GOT3 (cell line): Measurements from ENCODE around the gene RNF213.
"Not testable (repeated sequence)": the region's sequence is repeated elsewhere in the genome, so short reads cannot be mapped to it uniquely, and the experiment has no call there.

ENCODE experiments used
- DNase-seq: peaks from one replicate; lab custom pipeline; 2025; ENCODE audit warnings: mixed read lengths; lab: John Stamatoyannopoulos, UW

The RNF213 gene

GRCh38 chr17:80252871-80253270 lies 7.8 kb upstream of the RNF213 start:
- DNase-seq, result no peak

GRCh38 chr17:80253631-80254395 lies 6.8 kb upstream of the RNF213 start:
- no peak for DNase-seq

- DNase-seq, result no peak
Observed at GRCh38 chr17:80254396-80255251, 6.0 kb upstream of the RNF213 start.

GRCh38 chr17:80256034-80256350 lies 4.7 kb upstream of the RNF213 start:
- no peak for DNase-seq

DNA sequence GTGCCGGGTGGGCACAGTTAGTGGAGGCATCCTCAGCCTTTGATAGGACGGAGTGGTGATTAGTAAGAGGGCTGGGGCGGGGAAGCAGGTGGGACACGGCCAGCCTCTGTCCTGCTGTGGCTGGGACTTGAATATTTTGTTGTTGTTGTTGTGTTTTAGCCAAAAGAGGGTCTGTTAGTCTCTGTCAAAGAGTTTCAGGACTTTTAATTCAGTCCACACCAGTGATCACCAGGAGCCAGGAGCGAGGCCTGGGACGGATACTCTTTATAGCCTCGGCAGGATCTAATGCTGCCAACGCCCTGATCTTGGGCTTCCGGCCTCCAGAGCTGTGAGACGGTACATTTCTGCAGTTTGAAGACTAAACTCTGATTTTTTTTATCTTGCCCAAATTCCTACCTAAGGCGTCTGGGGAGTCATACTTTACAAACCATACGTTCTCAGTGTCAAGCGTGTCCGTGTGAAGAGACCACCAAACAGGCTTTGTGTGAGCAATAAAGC lies 2.9 kb upstream of the RNF213 start:
- DNase-seq, result no peak

DNA sequence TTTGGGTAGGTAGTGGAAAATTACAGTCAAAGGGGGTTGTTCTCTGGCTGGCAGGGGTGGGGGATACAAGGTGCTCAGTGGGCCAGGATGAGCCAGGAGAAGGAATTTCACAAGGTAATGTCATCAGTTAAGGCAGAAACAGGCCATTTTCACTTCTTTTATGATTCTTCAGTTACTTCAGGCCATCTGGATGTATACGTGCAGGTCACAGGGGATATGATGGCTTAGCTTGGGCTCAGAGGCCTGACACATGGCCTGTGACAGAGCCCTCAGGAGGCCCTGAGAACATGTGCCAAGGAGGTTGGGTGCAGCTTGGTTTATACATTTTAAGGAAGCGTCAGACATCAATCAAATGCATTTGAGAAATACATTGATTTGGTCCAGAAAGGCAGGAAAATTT lies 2.4 kb upstream of the RNF213 start:
- DNase-seq, result not testable (repeated sequence)

DNA sequence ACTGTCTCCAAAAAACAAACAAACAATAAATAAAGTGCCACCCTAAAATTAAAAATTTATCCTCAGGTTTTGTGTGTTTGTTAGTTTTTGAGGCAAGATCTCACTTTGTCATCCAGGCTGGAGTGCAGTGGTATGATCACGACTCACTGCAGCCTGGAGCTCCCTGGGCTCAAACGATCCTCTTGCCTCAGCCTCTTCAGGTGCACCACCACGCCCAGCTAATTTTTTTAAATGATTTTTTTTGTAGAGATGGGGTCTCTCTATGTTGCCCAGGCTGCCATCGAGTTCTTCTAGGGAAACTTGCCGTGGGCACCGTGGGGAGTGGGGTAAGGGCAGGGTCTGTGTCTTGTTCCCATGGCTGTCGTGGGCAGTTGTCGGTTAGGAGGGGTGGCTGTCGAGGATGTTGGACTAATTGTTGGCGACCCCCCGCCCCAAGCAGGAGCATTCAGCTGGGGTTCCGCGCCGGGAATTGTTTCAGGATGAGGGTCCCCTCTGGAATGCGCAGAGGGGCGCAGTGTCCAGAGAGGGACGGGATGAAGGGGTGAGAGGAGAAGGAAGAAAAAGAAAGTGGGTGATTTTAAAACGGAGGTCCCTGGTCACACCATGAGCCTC lies 1.1 kb upstream of the RNF213 start:
- DNase-seq, result no peak

DNA sequence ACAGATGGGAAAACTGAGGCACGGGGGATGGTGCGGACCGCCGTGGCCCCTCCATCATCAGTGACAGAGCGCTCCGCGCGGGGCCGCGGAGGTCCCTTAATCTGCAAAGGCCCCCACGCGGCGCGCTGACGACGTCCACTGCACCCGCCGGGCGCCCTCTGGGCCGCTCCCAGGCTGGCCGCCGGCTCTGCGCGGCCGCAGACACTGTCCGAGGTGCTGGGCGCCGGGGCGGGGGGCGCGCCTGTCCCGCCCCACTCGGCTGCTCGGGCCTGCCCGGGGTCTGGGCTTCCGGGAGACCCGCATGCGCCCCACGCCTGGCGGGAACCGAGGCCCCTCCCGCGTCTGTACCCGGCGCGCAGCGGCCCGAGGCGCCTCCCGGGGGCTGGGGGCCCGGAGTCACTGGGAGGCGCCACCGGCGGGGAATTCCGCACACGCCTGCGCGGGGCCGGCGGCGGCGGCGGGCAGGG lies 550 bp upstream of the RNF213 start:
- DNase-seq, result no peak

GRCh38 chr17:80261159-80261894 lies 675 bp downstream of the RNF213 start:
- no peak for DNase-seq

DNA sequence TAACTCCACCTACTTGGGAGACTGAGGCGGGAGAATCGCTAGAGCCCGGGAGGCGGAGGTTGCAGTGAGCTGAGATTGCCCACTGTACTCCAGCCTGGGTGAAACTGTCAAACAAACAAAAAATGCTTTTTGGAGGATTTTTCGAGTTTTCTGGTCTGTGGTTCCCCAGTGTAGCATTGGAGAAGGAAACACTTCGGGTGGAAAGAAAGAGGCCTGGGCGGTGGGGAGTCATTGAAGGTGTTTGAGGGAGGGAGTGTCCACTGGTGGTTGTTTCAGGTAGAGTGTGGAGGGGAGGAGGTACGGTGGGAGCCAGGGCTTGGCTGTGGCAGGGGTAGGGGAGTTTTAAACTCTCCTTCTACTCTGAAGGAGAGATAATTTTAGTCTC lies 1.2 kb downstream of the RNF213 start:
- no peak for DNase-seq

- DNase-seq, result no peak
Observed at GRCh38 chr17:80262291-80262690, 1.6 kb downstream of the RNF213 start.

DNA sequence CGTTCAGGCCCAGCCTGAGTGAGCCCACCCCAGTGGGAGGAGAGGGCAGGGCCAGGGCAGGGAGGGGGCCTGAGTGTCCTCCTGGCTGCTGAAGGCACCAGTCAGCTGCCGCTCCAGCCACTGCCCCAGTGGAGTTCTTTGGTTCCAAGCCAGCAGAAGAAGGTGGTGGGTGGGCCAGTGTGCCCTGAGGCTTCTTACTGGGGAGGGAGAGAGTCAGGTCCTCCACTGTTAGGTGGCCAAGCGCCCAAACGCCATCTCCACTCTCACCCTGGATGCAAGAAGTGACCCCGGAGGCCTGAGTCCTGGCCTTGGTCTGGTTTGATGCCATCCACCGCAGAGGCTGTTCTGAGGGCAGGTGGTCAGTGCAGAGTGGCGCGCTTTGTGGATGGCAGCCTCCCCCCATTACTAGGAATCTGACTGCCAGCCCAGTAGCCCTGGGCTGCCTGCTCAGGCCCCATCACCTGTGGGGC lies 2.2 kb downstream of the RNF213 start:
- no peak for DNase-seq

GRCh38 chr17:80263253-80264204 lies 2.9 kb downstream of the RNF213 start:
- no peak for DNase-seq

- no peak for DNase-seq
Observed at GRCh38 chr17:80264205-80265075, 3.8 kb downstream of the RNF213 start.

GRCh38 chr17:80265205-80266068 lies 4.8 kb downstream of the RNF213 start:
- DNase-seq, result no peak

DNA sequence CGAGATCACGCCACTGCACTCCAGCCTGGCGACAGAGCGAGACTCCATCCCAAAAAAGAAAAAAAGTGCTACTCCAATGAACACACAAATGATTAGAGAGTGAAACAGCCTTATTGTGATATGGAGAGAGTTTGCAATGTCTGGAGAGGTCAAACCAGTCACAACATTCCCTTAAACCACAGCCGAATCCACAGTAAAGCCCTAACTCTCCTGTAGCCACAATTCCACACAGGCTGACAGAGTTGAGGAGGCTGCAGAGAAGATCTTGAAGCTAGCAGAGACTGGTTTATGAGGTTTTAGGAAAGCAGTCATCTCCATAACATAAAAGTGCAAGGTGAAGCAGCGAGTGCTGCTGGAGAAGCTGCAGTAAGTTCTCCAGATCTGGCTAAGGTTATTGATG lies 6.7 kb downstream of the RNF213 start:
- no peak for DNase-seq

GRCh38 chr17:80268427-80268826 lies 7.8 kb downstream of the RNF213 start:
- DNase-seq, result no peak

- no peak for DNase-seq
Observed at GRCh38 chr17:80269405-80269807, 8.8 kb downstream of the RNF213 start.

DNA sequence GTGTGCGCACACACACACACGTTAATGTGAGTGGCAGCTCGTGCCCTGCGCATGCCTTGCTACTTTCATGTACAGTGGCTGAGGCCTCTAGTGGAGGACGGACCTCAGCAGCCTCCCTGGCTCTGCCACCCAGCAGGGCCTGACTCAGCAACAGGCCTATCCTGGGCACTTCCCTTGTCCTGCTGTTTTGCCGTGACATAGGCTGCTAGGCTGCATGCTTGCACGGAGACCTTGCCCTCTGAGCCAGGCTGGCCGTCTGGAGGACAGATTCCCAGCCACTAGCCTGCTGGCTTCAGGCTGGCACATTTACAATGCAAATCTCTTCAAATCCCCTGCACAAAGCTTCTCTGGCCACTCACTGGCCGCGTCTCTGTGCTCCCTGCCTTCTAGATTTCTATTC lies 9.5 kb downstream of the RNF213 start:
- no peak for DNase-seq
